HEK293T (cell line): ENCODE measurements around the gene NAIF1.

Source experiments
- CTCF ChIA-PET: fragments of 350-600 bp; formaldehyde crosslinking; extraction: SDS; loops from one replicate; lab custom pipeline; 2021; ENCODE audit warnings: antibody characterized with exemption, inconsistent platforms; lab: Yijun Ruan, JAX
- POLR2A ChIA-PET: fragments of 350-600 bp; formaldehyde crosslinking; extraction: SDS; loops from one replicate; lab custom pipeline; 2020; ENCODE audit warnings: antibody characterized with exemption, inconsistent platforms; lab: Yijun Ruan, JAX
- DNase-seq: peaks from one replicate; pipeline ENCODE4 v3.0.0; 2012; ENCODE audit warnings: mixed read lengths; ENCODE audit errors: extremely low spot score
- ARNT ChIP-seq: fragments of 450-650 bp; IDR thresholded peaks from 2 replicates; pipeline ENCODE4 v1.6.1; 2017; ENCODE audit warnings: mild to moderate bottlenecking
- BHLHE40 ChIP-seq: fragments of 450-650 bp; IDR thresholded peaks from 2 replicates; pipeline ENCODE4 v1.6.1; 2016; ENCODE audit warnings: mild to moderate bottlenecking, moderate library complexity, borderline replicate concordance
- CTBP1 ChIP-seq: fragments of 450-650 bp; IDR thresholded peaks from 2 replicates; pipeline ENCODE4 v1.6.1; 2016; ENCODE audit warnings: borderline replicate concordance
- ELF4 ChIP-seq: fragments of 450-650 bp; IDR thresholded peaks from 2 replicates; pipeline ENCODE4 v1.6.1; 2017; ENCODE audit warnings: antibody characterized with exemption
- FOXA1 ChIP-seq: fragments of 450-650 bp; IDR thresholded peaks from 2 replicates; pipeline ENCODE4 v1.6.1; 2016; ENCODE audit warnings: mild to moderate bottlenecking
- FOXK2 ChIP-seq: fragments of 450-650 bp; IDR thresholded peaks from 2 replicates; pipeline ENCODE4 v1.6.1; 2016; ENCODE audit warnings: mild to moderate bottlenecking
- FOXM1 ChIP-seq: fragments of 450-650 bp; IDR thresholded peaks from 2 replicates; pipeline ENCODE4 v1.6.1; 2017; ENCODE audit warnings: mild to moderate bottlenecking, borderline replicate concordance
- HDGF ChIP-seq: fragments of 450-650 bp; IDR thresholded peaks from 2 replicates; pipeline ENCODE4 v1.6.1; 2017; ENCODE audit warnings: antibody characterized with exemption, borderline replicate concordance
- L3MBTL2 ChIP-seq: fragments of 450-650 bp; conservative IDR thresholded peaks from 2 replicates; pipeline ENCODE4 v1.6.1; 2016; ENCODE audit warnings: mild to moderate bottlenecking
- LEF1 ChIP-seq: fragments of 450-650 bp; IDR thresholded peaks from 2 replicates; pipeline ENCODE4 v1.6.1; 2017; ENCODE audit warnings: mild to moderate bottlenecking, borderline replicate concordance
- NFRKB ChIP-seq: fragments of 450-650 bp; IDR thresholded peaks from 2 replicates; pipeline ENCODE4 v1.6.1; 2016; ENCODE audit warnings: mild to moderate bottlenecking, moderate library complexity
- SP1 ChIP-seq: fragments of 450-650 bp; IDR thresholded peaks from 2 replicates; pipeline ENCODE4 v1.6.1; 2017
- SUZ12 ChIP-seq: fragments of 450-650 bp; IDR thresholded peaks from 2 replicates; pipeline ENCODE4 v1.6.1; 2016; ENCODE audit warnings: mild to moderate bottlenecking
- TARDBP ChIP-seq: fragments of 450-650 bp; IDR thresholded peaks from 2 replicates; pipeline ENCODE4 v1.6.1; 2016
- ZNF384 ChIP-seq: fragments of 450-650 bp; IDR thresholded peaks from 2 replicates; pipeline ENCODE4 v1.6.1; 2016
- TF ChIP-seq, protein P1 (sequence below): fragments of 450-650 bp; IDR thresholded peaks from 2 replicates; pipeline ENCODE4 v1.6.1; 2016

NAIF1 gene

GRCh38 chr9:128034821-128035652 lies 32.1 kb downstream of the NAIF1 start:
- CTCF ChIA-PET, result interaction anchor here (0.7 to 2.8 kb wide), 8 partner anchors 11 to 93 kb away, joined by 3 to 19 read pairs (median 4); no protein-coding TSS in a partner anchor
- 0 out of 2 replicates have a peak, but pooled peaks have one; percentile 19 for TF ChIP-seq FOXK2
- TF ChIP-seq SUZ12, result no peak
- POLR2A ChIA-PET, result interaction anchor here (0.8 to 1.1 kb wide), 2 partner anchors 53 to 91 kb away, joined by 3 read pairs; no protein-coding TSS in a partner anchor
- peak; percentile 83 for DNase-seq

GRCh38 chr9:128033609-128034008 lies 33.5 kb downstream of the NAIF1 start:
- no peak for DNase-seq
- CTCF ChIA-PET, result interaction anchor here (1.1 to 2.8 kb wide), 4 partner anchors 79 to 103 kb away, joined by 3 to 19 read pairs (median 8); partner anchors contain the start of gene PIP5KL1
- TF ChIP-seq FOXA1 (no peak), TARDBP (no peak)
- POLR2A ChIA-PET, result no interaction called here

DNA sequence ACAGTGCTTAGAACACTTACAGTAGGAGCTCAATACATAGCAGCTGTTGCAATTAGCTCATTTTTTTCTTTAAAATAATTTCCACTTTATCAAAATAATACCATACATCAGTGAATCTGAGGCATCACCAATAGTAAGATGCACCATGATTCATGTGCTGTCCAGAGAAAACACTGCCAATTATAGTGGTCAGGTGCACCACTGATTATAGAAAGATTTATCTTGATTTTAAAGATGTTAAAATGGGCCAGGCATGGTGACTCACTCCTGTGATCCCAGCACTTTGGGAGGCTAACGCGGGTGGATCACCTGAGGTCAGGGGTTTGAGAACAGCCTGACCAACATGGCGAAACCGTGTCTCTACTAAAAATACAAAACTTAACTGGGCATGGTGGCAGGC lies 39.4 kb downstream of the NAIF1 start:
- no peak for DNase-seq
- ChIA-PET POLR2A (interaction anchor here (1.4 kb wide), 1 partner anchor 48 kb away, joined by 3 read pairs; the partner anchor contains the start of gene EEIG1), CTCF (interaction anchor here (0.8 kb wide), 1 partner anchor 84 kb away, joined by 4 read pairs; no protein-coding TSS in a partner anchor)
- TF ChIP-seq CTBP1 (no peak), ARNT (no peak), FOXA1 (no peak), ELF4 (no peak), BHLHE40 (no peak), HDGF (no peak), NFRKB (no peak)

DNA sequence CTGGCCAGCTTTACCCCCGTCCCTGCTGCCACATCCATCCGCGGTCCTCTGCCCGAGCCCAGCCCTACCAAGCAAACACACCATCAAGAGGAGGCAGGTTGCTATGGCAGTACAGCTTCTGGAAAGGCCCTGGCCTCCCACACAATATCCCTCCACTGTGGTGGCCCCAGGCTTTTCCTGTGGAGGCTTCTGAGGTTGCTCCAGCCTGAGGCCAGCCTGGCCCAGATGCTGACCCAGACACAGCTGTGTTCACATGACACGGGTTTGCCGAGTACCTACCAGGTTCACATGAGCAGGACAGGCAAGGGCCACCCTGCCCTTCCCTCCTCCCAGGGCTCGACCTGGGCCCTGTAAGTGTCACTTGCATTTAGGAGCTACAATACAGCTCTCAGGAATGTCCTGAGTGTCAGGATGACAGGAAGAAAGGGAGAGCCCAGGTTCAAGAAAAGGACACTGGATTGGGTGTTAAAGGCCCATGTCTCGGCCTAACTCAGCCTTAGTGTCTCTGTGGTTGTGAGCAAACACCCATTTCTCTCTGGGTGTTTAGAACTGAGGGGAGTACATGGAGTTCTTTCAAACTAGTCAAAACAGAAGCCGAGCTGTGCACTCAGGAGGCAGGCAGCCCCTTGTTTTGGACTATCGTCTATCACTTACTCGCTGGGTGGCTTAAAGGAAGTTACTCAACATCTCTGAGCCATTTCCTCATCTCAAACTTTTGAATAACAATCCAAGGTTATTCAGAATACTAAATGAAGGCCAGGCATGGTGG lies 40.2 kb downstream of the NAIF1 start:
- DNase-seq, result no peak
- ChIA-PET CTCF (interaction anchor here (0.8 kb wide), 1 partner anchor 83 kb away, joined by 4 read pairs; no protein-coding TSS in a partner anchor), POLR2A (interaction anchor here (1.4 kb wide), 1 partner anchor 47 kb away, joined by 3 read pairs; the partner anchor contains the start of gene EEIG1)
- no peak for TF ChIP-seq CTBP1
- no peak for TF ChIP-seq FOXK2
- no peak for TF ChIP-seq HDGF
- TF ChIP-seq BHLHE40, result no peak
- TF ChIP-seq, protein P1, sequence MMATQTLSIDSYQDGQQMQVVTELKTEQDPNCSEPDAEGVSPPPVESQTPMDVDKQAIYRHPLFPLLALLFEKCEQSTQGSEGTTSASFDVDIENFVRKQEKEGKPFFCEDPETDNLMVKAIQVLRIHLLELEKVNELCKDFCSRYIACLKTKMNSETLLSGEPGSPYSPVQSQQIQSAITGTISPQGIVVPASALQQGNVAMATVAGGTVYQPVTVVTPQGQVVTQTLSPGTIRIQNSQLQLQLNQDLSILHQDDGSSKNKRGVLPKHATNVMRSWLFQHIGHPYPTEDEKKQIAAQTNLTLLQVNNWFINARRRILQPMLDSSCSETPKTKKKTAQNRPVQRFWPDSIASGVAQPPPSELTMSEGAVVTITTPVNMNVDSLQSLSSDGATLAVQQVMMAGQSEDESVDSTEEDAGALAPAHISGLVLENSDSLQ, result no peak
- no peak for TF ChIP-seq FOXA1
- no peak for TF ChIP-seq LEF1
- TF ChIP-seq L3MBTL2, result no peak
- TF ChIP-seq SUZ12, result no peak
- no peak for TF ChIP-seq FOXM1
- no peak for TF ChIP-seq NFRKB
- TF ChIP-seq ELF4, result no peak
- TF ChIP-seq TARDBP, result no peak
- TF ChIP-seq ARNT, result no peak
- TF ChIP-seq ZNF384, result no peak
- TF ChIP-seq SP1, result no peak

GRCh38 chr9:128026255-128026772 lies 40.8 kb downstream of the NAIF1 start:
- no peak for TF ChIP-seq BHLHE40
- no peak for TF ChIP-seq SP1
- no peak for TF ChIP-seq FOXA1
- TF ChIP-seq FOXK2, result no peak
- TF ChIP-seq ZNF384, result no peak
- TF ChIP-seq, protein P1, result no peak
- no peak for TF ChIP-seq ELF4
- TF ChIP-seq TARDBP, result no peak
- ChIA-PET POLR2A (no interaction called here), CTCF (interaction anchor here (0.7 kb wide), 1 partner anchor 1620 kb away, joined by 4 read pairs; no protein-coding TSS in a partner anchor)
- DNase-seq, result no peak

GRCh38 chr9:128025736-128026135 lies 41.4 kb downstream of the NAIF1 start:
- CTCF ChIA-PET, result interaction anchor here (0.7 to 1.0 kb wide), 2 partner anchors 82 to 1620 kb away, joined by 3 to 4 read pairs; no protein-coding TSS in a partner anchor

More at GRCh38 chr9:128025736-128026135, 41.4 kb downstream of the NAIF1 start:
- no peak for TF ChIP-seq FOXM1
- no peak for TF ChIP-seq HDGF
- TF ChIP-seq, protein P1, result no peak
- TF ChIP-seq L3MBTL2, result no peak
- no peak for TF ChIP-seq TARDBP
- TF ChIP-seq FOXK2, result no peak
- no peak for TF ChIP-seq ELF4
- TF ChIP-seq SP1, result no peak
- no peak for TF ChIP-seq NFRKB
- no peak for TF ChIP-seq ARNT
- TF ChIP-seq SUZ12, result no peak
- TF ChIP-seq CTBP1, result no peak
- TF ChIP-seq FOXA1, result no peak
- TF ChIP-seq LEF1, result no peak
- TF ChIP-seq BHLHE40, result no peak
- TF ChIP-seq ZNF384, result no peak
- POLR2A ChIA-PET, result no interaction called here
- no peak for DNase-seq
